ENCODE data around the gene PARD3.

PARD3 gene

DNA sequence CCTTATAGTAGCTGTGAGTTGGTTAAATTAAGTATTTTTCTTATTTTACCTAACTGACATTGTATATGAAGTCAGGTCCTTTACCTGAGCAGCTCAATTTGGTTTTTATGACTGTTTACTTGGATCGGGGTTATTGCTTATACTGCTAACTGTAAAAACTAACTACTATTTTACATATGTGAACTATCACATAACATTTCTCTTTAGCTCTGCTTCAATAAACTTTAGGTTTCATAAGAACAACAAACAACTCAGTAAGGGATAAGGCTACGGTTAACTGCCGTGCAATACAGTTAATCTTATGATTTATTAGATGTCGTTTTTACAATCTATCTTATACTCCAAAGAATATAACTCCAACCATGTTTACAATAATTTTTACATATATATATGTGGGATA is 480.2 kb downstream of the PARD3 start:
- no peak overlapping the region for H3K4me3 ChIP-seq (ENCODE audit: low read depth, low read length)
- no peaks in the 10 kb centered on the region for H3K36me3 ChIP-seq
- TF ChIP-seq, protein P1, sequence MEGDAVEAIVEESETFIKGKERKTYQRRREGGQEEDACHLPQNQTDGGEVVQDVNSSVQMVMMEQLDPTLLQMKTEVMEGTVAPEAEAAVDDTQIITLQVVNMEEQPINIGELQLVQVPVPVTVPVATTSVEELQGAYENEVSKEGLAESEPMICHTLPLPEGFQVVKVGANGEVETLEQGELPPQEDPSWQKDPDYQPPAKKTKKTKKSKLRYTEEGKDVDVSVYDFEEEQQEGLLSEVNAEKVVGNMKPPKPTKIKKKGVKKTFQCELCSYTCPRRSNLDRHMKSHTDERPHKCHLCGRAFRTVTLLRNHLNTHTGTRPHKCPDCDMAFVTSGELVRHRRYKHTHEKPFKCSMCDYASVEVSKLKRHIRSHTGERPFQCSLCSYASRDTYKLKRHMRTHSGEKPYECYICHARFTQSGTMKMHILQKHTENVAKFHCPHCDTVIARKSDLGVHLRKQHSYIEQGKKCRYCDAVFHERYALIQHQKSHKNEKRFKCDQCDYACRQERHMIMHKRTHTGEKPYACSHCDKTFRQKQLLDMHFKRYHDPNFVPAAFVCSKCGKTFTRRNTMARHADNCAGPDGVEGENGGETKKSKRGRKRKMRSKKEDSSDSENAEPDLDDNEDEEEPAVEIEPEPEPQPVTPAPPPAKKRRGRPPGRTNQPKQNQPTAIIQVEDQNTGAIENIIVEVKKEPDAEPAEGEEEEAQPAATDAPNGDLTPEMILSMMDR (IDR thresholded peaks at IDR 0.05; ENCODE audit: low read depth, low read length), result no peak
- no peak overlapping the region for H3K27ac ChIP-seq
- DNase-seq, result no peak
- H3K27me3 ChIP-seq (ENCODE audit: insufficient read depth, low read depth, severe bottlenecking), result no peaks in the 10 kb centered on the region
- H3K9me3 ChIP-seq (ENCODE audit: severe bottlenecking), result no peaks in the 10 kb centered on the region

DNA sequence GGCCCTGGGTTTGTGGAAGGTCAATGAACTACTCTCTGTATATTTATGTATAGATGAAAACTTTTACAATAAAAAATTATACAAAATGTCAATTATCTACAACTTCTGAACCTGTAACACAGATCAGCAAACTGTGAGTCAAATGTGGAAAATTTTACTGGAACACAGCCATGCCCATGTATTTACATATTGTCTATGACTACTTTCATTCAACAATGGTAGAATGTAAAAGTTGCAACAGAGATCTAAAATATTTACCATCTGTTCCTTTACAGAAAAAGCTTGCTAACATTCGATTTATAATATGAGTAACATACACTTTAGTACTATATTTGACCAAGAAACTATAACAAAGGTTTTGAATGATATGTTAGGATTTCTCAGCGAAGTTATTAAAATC is 481.6 kb downstream of the PARD3 start:
- TF ChIP-seq, protein P1 (IDR thresholded peaks at IDR 0.05; ENCODE audit: low read depth, low read length), result no peak
- Histone ChIP-seq H3K36me3 (no peaks in the 10 kb centered on the region), H3K27me3 (ENCODE audit: insufficient read depth, low read depth, severe bottlenecking) (no peaks in the 10 kb centered on the region), H3K4me3 (ENCODE audit: low read depth, low read length) (no peak overlapping the region), H3K27ac (no peak overlapping the region), H3K9me3 (ENCODE audit: severe bottlenecking) (no peaks in the 10 kb centered on the region)
- no peak for DNase-seq

DNA sequence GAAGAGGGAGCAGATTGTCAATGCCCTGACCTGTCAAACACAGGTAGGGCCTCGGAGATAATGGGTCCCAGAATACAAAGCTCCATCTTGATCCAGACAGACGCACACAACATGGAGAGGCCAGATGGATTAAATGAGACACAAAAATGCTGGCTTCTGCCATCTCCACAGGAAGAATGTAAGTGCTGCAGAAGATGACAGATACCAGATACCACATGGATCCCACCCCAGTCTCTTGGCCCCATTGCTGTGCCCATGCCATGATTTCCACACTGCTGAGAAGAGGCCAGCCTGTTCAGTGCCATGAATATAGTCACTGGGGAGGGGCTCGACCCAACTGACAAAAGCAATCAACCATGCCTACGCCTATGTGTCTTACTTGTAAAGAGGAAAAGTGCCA is 487.9 kb downstream of the PARD3 start:
- H3K27ac ChIP-seq, result no peak overlapping the region
- no peaks in the 10 kb centered on the region for H3K36me3 ChIP-seq
- no peak for DNase-seq
- TF ChIP-seq, protein P1 (IDR thresholded peaks at IDR 0.05; ENCODE audit: low read depth, low read length), result no peak
- no peaks in the 10 kb centered on the region for H3K27me3 ChIP-seq (ENCODE audit: insufficient read depth, low read depth, severe bottlenecking)
- no peaks in the 10 kb centered on the region for H3K9me3 ChIP-seq (ENCODE audit: severe bottlenecking)
- no peak overlapping the region for H3K4me3 ChIP-seq (ENCODE audit: low read depth, low read length)

DNA sequence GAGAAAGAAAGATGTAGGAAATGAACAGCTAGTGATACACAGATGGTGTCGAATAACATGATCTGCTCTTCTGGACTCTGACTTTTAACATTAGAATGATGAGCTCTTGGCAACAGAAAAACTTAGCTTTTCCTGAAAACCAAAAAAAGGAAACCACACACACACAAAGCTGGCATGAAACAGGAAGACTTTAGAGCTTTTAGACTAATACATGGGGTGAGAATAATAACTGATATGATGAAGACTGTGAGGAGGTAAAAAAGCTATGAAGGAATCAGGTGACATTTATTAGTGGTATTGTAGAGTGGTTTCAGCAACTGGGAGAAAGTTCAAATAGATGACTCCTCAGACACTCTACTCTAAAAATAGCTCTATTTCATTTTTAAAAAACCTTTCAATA is 491.9 kb downstream of the PARD3 start:
- no peaks in the 10 kb centered on the region for H3K27me3 ChIP-seq (ENCODE audit: insufficient read depth, low read depth, severe bottlenecking)
- TF ChIP-seq, protein P1 (IDR thresholded peaks at IDR 0.05; ENCODE audit: low read depth, low read length), result no peak
- no peaks in the 10 kb centered on the region for H3K36me3 ChIP-seq
- H3K9me3 ChIP-seq (ENCODE audit: severe bottlenecking), result no peaks in the 10 kb centered on the region
- no peak for DNase-seq
- no peak overlapping the region for H3K27ac ChIP-seq
- no peak overlapping the region for H3K4me3 ChIP-seq (ENCODE audit: low read depth, low read length)

DNA sequence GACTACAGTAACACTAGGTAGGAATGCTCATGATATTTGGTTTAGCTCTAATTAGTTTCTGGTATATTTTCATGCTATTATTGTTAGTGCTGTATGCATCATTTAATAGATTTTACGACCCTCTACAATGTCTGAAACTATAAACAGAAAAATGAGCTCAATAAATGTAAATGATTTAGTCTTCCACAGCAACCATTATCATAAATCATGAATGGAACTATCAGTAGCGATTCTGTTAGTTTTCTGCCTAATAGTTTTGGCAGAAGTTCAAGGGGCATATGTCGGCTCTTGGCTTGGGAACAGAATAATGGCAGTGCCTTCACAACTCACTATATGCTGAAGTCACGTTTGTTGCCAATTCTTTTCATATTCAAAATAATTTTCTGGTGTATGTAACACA is 494.8 kb downstream of the PARD3 start:
- no peak for DNase-seq
- Histone ChIP-seq H3K27ac (no peak overlapping the region), H3K4me3 (ENCODE audit: low read depth, low read length) (no peak overlapping the region), H3K9me3 (ENCODE audit: severe bottlenecking) (no peaks in the 10 kb centered on the region), H3K36me3 (no peaks in the 10 kb centered on the region), H3K27me3 (ENCODE audit: insufficient read depth, low read depth, severe bottlenecking) (no peaks in the 10 kb centered on the region)
- TF ChIP-seq, protein P1 (IDR thresholded peaks at IDR 0.05; ENCODE audit: low read depth, low read length), result no peak

DNA sequence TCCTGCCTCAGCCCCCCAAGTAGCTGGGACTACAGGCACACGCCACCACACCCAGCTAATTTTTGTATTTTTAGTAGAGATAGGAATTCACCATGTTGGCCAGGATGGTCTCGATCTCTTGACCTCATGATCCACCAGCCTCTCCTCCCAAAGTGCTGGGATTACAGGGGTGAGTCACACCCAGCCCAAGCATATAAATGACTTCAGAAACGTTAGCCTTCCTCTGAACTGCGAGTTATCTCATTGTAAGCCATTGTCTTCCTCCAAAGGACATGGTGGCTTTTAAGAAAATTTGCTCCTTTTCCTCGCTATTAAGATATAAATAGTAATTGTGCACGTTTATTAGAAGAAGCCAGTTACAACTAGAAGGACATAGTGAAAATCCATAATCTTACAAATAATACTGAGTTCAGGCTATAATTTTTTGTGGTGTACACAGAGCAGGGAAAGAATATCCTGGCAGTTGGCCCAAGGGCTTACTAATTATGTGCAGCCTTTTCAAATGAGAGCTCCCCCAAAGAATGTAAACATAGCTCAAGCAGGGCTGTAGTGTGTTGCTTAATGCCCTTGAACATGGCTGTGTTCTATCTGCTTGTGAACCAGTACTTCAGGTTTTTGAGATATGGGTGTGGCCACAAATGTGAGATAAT is 495.8 kb downstream of the PARD3 start:
- no peak overlapping the region for H3K27ac ChIP-seq
- TF ChIP-seq, protein P1 (IDR thresholded peaks at IDR 0.05; ENCODE audit: low read depth, low read length), result no peak
- no peaks in the 10 kb centered on the region for H3K27me3 ChIP-seq (ENCODE audit: insufficient read depth, low read depth, severe bottlenecking)
- H3K4me3 ChIP-seq (ENCODE audit: low read depth, low read length), result no peak overlapping the region
- DNase-seq, result no peak
- no peaks in the 10 kb centered on the region for H3K9me3 ChIP-seq (ENCODE audit: severe bottlenecking)
- no peaks in the 10 kb centered on the region for H3K36me3 ChIP-seq

Data from WERI-Rb-1 (cell line).